NB4 (cell line): Measurements from ENCODE around the gene ZNF593OS.

ENCODE experiments used
- DNase-seq: peaks from one replicate; pipeline ENCODE4 v3.0.0; 2010; ENCODE audit warnings: low read depth
- H3K4me3 ChIP-seq: one replicate; pipeline ENCODE4 v1.5.1; 2011; ENCODE audit warnings: mild to moderate bottlenecking, low read depth, low read length, moderate library complexity
- CTCF ChIP-seq: IDR thresholded peaks from one replicate; pipeline ENCODE4 v1.5.1; 2012; ENCODE audit warnings: low read depth, low read length
- MAX ChIP-seq: IDR thresholded peaks from 2 replicates; pipeline ENCODE4 v1.6.1; 2011; ENCODE audit warnings: low read depth, low read length
- MYC ChIP-seq: IDR thresholded peaks from 2 replicates; pipeline ENCODE4 v1.6.1; 2011; ENCODE audit warnings: low read depth, low read length
- POLR2A ChIP-seq: IDR thresholded peaks from 2 replicates; pipeline ENCODE4 v1.6.1; 2011; ENCODE audit warnings: mild to moderate bottlenecking; ENCODE audit not compliant: insufficient read length; ENCODE audit errors: extremely low read depth

ZNF593OS gene

DNA sequence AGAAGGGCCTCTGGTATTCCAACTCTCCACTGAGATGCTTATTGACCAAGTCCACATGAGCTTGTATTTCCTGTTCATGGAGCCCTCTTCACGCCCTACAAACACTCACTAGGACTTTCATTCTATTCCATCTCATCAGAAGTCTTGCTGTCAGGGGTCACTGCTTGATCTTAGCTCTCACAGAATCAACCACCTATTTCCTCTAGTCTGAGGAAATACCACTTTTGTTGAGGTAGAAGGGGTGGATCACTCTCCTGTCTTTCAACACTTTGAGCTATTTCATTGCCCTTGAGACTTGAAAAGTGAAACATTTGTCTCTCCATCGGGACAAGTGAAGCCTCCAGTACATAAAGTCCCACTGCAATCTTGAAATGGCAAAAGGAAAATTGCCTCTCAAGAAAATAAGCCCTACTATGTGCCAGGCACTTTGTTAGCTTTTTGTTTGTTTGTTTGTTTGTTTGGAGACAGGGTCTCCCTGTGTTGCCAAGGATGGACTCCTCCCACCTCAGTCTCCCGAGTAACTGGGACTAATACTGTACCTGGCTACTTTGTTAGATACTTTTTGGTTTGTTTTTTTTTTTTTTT, 32.6 kb downstream of the ZNF593OS start:
- TF ChIP-seq CTCF (no peak), MAX (no peak), POLR2A (no peak), MYC (no peak)
- H3K4me3 ChIP-seq, result no peak overlapping the region
- peak; percentile 44 for DNase-seq

- no peak for DNase-seq
- H3K4me3 ChIP-seq, result no peak overlapping the region
- TF ChIP-seq MAX (no peak), CTCF (no peak), POLR2A (no peak), MYC (no peak)
Observed at GRCh38 chr1:26134466-26134865, 37.2 kb downstream of the ZNF593OS start.

DNA sequence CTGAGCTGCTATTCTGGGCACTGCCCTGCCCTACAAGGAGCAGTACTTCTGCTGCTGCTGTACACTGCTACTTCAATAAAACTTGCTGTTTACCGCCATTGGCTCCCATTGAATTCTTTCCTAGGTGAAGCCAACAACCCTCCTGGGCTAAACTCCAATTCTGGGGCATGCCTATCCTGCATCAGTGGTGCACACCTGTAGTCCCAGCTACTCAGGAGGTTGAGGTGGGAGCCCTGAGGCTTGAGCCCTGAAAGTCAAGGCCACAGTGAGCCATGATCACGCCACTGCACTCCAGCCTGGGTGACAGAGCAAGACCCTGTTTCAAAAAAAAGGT, 38.8 kb downstream of the ZNF593OS start:
- TF ChIP-seq POLR2A (no peak), CTCF (no peak), MYC (no peak), MAX (no peak)
- no peak for DNase-seq
- no peak overlapping the region for H3K4me3 ChIP-seq

- H3K4me3 ChIP-seq, result no peak overlapping the region
- DNase-seq, result no peak
- TF ChIP-seq MAX, result no peak
- TF ChIP-seq MYC, result no peak
- TF ChIP-seq POLR2A, result no peak
- TF ChIP-seq CTCF, result no peak
Observed at GRCh38 chr1:26132128-26132833, 39.4 kb downstream of the ZNF593OS start.

DNA sequence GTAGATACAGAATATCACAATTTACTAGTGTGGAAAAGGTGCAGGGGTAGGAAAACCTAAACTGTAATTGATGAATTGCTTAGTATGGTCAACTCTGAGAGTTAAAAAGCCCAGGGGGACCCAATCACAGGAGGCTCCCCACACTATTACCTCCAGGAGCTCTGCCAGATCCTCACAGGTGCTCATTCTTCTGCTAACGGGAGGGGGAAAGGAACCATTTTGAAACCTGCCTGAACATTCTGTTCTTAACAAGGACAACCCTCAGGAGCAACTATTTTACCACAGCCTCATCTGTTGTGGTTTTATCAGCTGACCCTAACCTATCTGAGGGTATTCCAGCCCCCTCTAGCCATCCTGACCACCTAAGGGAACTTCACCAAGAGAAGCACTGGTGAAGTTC, 40.9 kb downstream of the ZNF593OS start:
- no peak for TF ChIP-seq POLR2A
- no peak for TF ChIP-seq MAX
- TF ChIP-seq CTCF, result no peak
- TF ChIP-seq MYC, result no peak
- no peak overlapping the region for H3K4me3 ChIP-seq
- DNase-seq, result no peak
